OCI-LY1 (cell line): ENCODE measurements around the gene CTSC.

ENCODE experiments used
- CTCF ChIP-seq: fragments of 200-600 bp; sonication (generic), shearing (Covaris generic); IDR thresholded peaks from 2 replicates; pipeline ENCODE4 v1.5.1; 2017; ENCODE audit warnings: mild to moderate bottlenecking, antibody characterized with exemption, low read length, moderate library complexity, mixed read lengths
- EZH2 ChIP-seq: fragments of 200-600 bp; sonication (generic), shearing (Covaris generic); IDR thresholded peaks from 2 replicates; pipeline ENCODE4 v1.8.0; 2017; ENCODE audit warnings: borderline replicate concordance, mixed run types, mild to moderate bottlenecking, antibody characterized with exemption, low read length, moderate library complexity, mixed read lengths

- TF ChIP-seq EZH2: no peak
- no peak for TF ChIP-seq CTCF
Observed at GRCh38 chr11:88337987-88338668, 592 bp upstream of the CTSC start.
